OCI-LY1 (cell line): ENCODE measurements around the gene GPR39.
"Not testable (repeated sequence)": the region's sequence is repeated elsewhere in the genome, so short reads cannot be mapped to it uniquely, and the experiment has no call there.

ENCODE experiments used
- H2AFZ ChIP-seq: fragments of 200-600 bp; sonication (generic), shearing (Covaris generic); 2 replicates; pipeline ENCODE4 v1.6.0; 2014; ENCODE audit warnings: antibody characterized with exemption, mild to moderate bottlenecking, low read length
- H3F3A ChIP-seq: fragments of 200-600 bp; sonication (generic), shearing (Covaris generic); 2 replicates; pipeline ENCODE4 v1.6.0; 2014; ENCODE audit warnings: mild to moderate bottlenecking, antibody characterized with exemption, low read length, moderate library complexity; ENCODE audit not compliant: insufficient read depth
- H3K27ac ChIP-seq: fragments of 200-600 bp; sonication (generic); 2 replicates; pipeline ENCODE4 v1.5.1; 2014; ENCODE audit warnings: low read length, mixed run types, mild to moderate bottlenecking, low read depth; ENCODE audit not compliant: poor library complexity, severe bottlenecking
- H3K27me3 ChIP-seq: fragments of 200-600 bp; sonication (generic); 2 replicates; pipeline ENCODE4 v1.6.0; 2014; ENCODE audit warnings: antibody characterized with exemption, mild to moderate bottlenecking, low read length, moderate library complexity; ENCODE audit not compliant: insufficient read depth
- H3K36me3 ChIP-seq: fragments of 200-600 bp; sonication (generic); 2 replicates; pipeline ENCODE4 v1.6.1; 2014; ENCODE audit warnings: mild to moderate bottlenecking, antibody characterized with exemption, low read length, moderate library complexity, mixed read lengths; ENCODE audit not compliant: insufficient read depth
- H3K4me1 ChIP-seq: fragments of 200-600 bp; sonication (generic); 2 replicates; pipeline ENCODE4 v1.5.1; 2014; ENCODE audit warnings: mild to moderate bottlenecking, low read length, moderate library complexity; ENCODE audit not compliant: insufficient read depth, severe bottlenecking
- H3K4me2 ChIP-seq: fragments of 200-600 bp; sonication (generic), shearing (Covaris generic); 2 replicates; pipeline ENCODE4 v1.6.1; 2014; ENCODE audit warnings: low read length
- H3K4me3 ChIP-seq: fragments of 200-600 bp; sonication (generic); 2 replicates; pipeline ENCODE4 v1.5.1; 2014; ENCODE audit warnings: low read length, low read depth, mild to moderate bottlenecking, mixed read lengths; ENCODE audit not compliant: poor library complexity, severe bottlenecking
- H3K79me2 ChIP-seq: fragments of 200-600 bp; shearing (Covaris generic); 2 replicates; pipeline ENCODE4 v1.6.1; 2016; ENCODE audit warnings: mixed run types, low read length, mixed read lengths; ENCODE audit not compliant: insufficient read depth
- H3K9ac ChIP-seq: fragments of 200-600 bp; sonication (generic), shearing (Covaris generic); 2 replicates; pipeline ENCODE4 v1.6.1; 2014; ENCODE audit warnings: mild to moderate bottlenecking, low read length, mixed read lengths
- H3K9me2 ChIP-seq: fragments of 200-600 bp; sonication (generic), shearing (Covaris generic); 2 replicates; pipeline ENCODE4 v1.6.1; 2014; ENCODE audit warnings: low read depth, mild to moderate bottlenecking, low read length, mixed read lengths
- H3K9me3 ChIP-seq: fragments of 200-600 bp; shearing (Covaris generic); 2 replicates; pipeline ENCODE4 v1.6.1; 2014; ENCODE audit warnings: low read length, mixed read lengths
- H4K20me1 ChIP-seq: fragments of 200-600 bp; sonication (generic), shearing (Covaris generic); 2 replicates; pipeline ENCODE4 v1.6.0; 2016; ENCODE audit warnings: mild to moderate bottlenecking, low read length; ENCODE audit not compliant: insufficient read depth
- CTCF ChIP-seq: fragments of 200-600 bp; sonication (generic), shearing (Covaris generic); IDR thresholded peaks from 2 replicates; pipeline ENCODE4 v1.5.1; 2017; ENCODE audit warnings: mild to moderate bottlenecking, antibody characterized with exemption, low read length, moderate library complexity, mixed read lengths
- EZH2 ChIP-seq: fragments of 200-600 bp; sonication (generic), shearing (Covaris generic); IDR thresholded peaks from 2 replicates; pipeline ENCODE4 v1.8.0; 2017; ENCODE audit warnings: borderline replicate concordance, mixed run types, mild to moderate bottlenecking, antibody characterized with exemption, low read length, moderate library complexity, mixed read lengths

GPR39 gene

GRCh38 chr2:132391378-132391777 is 25.2 kb upstream of the GPR39 start:
- H4K20me1 ChIP-seq, result no peaks in the 10 kb centered on the region
- H3K9me3 ChIP-seq, result no peaks in the 10 kb centered on the region
- TF ChIP-seq CTCF, result no peak
- no peak for TF ChIP-seq EZH2
- H3K9ac ChIP-seq, result no peak overlapping the region
- H3K9me2 ChIP-seq, result no peaks in the 10 kb centered on the region
- no peaks in the 10 kb centered on the region for H3F3A ChIP-seq
- no peaks in the 10 kb centered on the region for H3K4me1 ChIP-seq
- no peak overlapping the region for H3K4me3 ChIP-seq
- no peaks in the 10 kb centered on the region for H3K79me2 ChIP-seq
- no peak overlapping the region for H2AFZ ChIP-seq
- H3K27me3 ChIP-seq, result no peaks in the 10 kb centered on the region
- H3K27ac ChIP-seq, result no peak overlapping the region
- H3K36me3 ChIP-seq, result no peaks in the 10 kb centered on the region
- H3K4me2 ChIP-seq, result no peak overlapping the region

- H3K27ac ChIP-seq, result no peak overlapping the region
- no peaks in the 10 kb centered on the region for H3K27me3 ChIP-seq
- H3F3A ChIP-seq, result no peaks in the 10 kb centered on the region
- no peak overlapping the region for H3K9ac ChIP-seq
- H3K36me3 ChIP-seq, result no peaks in the 10 kb centered on the region
- H3K4me3 ChIP-seq, result no peak overlapping the region
- H3K4me2 ChIP-seq, result no peak overlapping the region
- H3K9me3 ChIP-seq, result no peaks in the 10 kb centered on the region
- no peak overlapping the region for H2AFZ ChIP-seq
- H3K9me2 ChIP-seq, result no peaks in the 10 kb centered on the region
- H3K79me2 ChIP-seq, result no peaks in the 10 kb centered on the region
- H4K20me1 ChIP-seq, result no peaks in the 10 kb centered on the region
- H3K4me1 ChIP-seq, result no peaks in the 10 kb centered on the region
- TF ChIP-seq CTCF (no peak), EZH2 (no peak)
Measured at GRCh38 chr2:132392221-132392620, 24.4 kb upstream of the GPR39 start.

GRCh38 chr2:132392879-132393278 is 23.7 kb upstream of the GPR39 start:
- Histone ChIP-seq H3K4me3 (no peak overlapping the region), H3K9me3 (no peaks in the 10 kb centered on the region), H3K79me2 (no peaks in the 10 kb centered on the region), H4K20me1 (no peaks in the 10 kb centered on the region), H3K27me3 (no peaks in the 10 kb centered on the region), H3K9ac (no peak overlapping the region), H3K4me1 (no peaks in the 10 kb centered on the region), H3K36me3 (no peaks in the 10 kb centered on the region), H3K4me2 (no peak overlapping the region), H2AFZ (no peak overlapping the region), H3F3A (no peaks in the 10 kb centered on the region), H3K27ac (no peak overlapping the region), H3K9me2 (no peaks in the 10 kb centered on the region)
- TF ChIP-seq CTCF (no peak), EZH2 (no peak)

- not testable (repeated sequence) for H3K36me3 ChIP-seq, H4K20me1 ChIP-seq, H3F3A ChIP-seq, H3K27ac ChIP-seq, H2AFZ ChIP-seq, H3K4me2 ChIP-seq, H3K9me3 ChIP-seq, H3K27me3 ChIP-seq, H3K4me3 ChIP-seq, H3K79me2 ChIP-seq, H3K9me2 ChIP-seq, H3K4me1 ChIP-seq, H3K9ac ChIP-seq
Measured at GRCh38 chr2:132397042-132397441, 19.6 kb upstream of the GPR39 start.
